ENCODE data around the gene PKHD1.

The PKHD1 gene

DNA sequence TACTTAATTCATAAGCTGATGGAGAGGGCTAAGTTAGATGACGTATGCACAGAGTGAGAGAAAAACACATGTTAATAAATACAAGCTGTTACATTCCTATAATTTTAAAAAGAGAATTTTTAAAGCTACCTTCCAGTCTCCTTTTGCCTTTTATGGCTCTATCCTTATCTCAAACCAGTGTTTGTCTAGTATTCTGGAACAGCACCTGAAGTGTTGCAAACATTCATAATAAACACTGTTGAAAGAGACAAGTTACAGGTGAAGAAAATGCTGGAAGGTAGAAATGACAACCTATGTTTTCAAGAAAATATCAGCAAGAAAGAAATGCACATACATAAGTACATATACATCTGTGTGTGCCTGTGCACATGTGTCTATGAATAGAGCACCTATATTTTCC lies 409.1 kb downstream of the PKHD1 start:
- TF ChIP-seq, protein P1, sequence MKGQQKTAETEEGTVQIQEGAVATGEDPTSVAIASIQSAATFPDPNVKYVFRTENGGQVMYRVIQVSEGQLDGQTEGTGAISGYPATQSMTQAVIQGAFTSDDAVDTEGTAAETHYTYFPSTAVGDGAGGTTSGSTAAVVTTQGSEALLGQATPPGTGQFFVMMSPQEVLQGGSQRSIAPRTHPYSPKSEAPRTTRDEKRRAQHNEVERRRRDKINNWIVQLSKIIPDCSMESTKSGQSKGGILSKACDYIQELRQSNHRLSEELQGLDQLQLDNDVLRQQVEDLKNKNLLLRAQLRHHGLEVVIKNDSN (IDR thresholded peaks at IDR 0.05), result no peak
- TF ChIP-seq CEBPB (IDR thresholded peaks at IDR 0.05) (no peak), NFIC (IDR thresholded peaks at IDR 0.05) (no peak), TCF12 (IDR thresholded peaks at IDR 0.05; ENCODE audit: low read depth) (no peak), EGR1 (IDR thresholded peaks at IDR 0.05) (no peak), TAF1 (IDR thresholded peaks at IDR 0.05; ENCODE audit: low read depth) (no peak), FOXM1 (IDR thresholded peaks at IDR 0.05; ENCODE audit: borderline replicate concordance, low read depth) (no peak), ZBTB7A (IDR thresholded peaks at IDR 0.05; ENCODE audit: low read depth) (no peak)
- TF ChIP-seq, protein P2, sequence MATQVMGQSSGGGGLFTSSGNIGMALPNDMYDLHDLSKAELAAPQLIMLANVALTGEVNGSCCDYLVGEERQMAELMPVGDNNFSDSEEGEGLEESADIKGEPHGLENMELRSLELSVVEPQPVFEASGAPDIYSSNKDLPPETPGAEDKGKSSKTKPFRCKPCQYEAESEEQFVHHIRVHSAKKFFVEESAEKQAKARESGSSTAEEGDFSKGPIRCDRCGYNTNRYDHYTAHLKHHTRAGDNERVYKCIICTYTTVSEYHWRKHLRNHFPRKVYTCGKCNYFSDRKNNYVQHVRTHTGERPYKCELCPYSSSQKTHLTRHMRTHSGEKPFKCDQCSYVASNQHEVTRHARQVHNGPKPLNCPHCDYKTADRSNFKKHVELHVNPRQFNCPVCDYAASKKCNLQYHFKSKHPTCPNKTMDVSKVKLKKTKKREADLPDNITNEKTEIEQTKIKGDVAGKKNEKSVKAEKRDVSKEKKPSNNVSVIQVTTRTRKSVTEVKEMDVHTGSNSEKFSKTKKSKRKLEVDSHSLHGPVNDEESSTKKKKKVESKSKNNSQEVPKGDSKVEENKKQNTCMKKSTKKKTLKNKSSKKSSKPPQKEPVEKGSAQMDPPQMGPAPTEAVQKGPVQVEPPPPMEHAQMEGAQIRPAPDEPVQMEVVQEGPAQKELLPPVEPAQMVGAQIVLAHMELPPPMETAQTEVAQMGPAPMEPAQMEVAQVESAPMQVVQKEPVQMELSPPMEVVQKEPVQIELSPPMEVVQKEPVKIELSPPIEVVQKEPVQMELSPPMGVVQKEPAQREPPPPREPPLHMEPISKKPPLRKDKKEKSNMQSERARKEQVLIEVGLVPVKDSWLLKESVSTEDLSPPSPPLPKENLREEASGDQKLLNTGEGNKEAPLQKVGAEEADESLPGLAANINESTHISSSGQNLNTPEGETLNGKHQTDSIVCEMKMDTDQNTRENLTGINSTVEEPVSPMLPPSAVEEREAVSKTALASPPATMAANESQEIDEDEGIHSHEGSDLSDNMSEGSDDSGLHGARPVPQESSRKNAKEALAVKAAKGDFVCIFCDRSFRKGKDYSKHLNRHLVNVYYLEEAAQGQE (IDR thresholded peaks at IDR 0.05; ENCODE audit: low read depth), result no peak

DNA sequence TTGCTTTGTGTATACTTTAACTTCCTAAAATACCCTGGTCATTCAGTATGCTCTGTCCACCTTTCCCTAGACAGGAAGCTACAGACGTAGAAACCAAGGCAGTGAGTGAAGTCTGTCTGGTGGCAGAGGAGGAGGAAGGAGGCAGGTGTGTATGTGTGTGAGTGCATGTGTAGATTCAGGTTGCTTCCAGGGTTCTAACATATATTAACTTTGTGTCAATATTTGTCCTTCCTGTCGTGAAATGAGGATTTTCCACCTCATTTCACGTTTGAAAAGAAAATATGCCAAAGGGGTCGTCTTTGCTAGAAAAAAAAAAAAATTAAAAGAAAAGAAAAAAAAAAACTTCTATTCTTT lies 411.5 kb downstream of the PKHD1 start:
- TF ChIP-seq, protein P2 (IDR thresholded peaks at IDR 0.05; ENCODE audit: low read depth), result no peak
- TF ChIP-seq TEAD4 (IDR thresholded peaks at IDR 0.05) (no peak), YY1 (IDR thresholded peaks at IDR 0.05; ENCODE audit: low read depth) (no peak), CREB1 (IDR thresholded peaks at IDR 0.05; ENCODE audit: low read depth) (no peak), TAF1 (IDR thresholded peaks at IDR 0.05; ENCODE audit: low read depth) (no peak), EGR1 (IDR thresholded peaks at IDR 0.05) (no peak), TCF12 (IDR thresholded peaks at IDR 0.05; ENCODE audit: low read depth) (no peak), CEBPB (IDR thresholded peaks at IDR 0.05) (no peak)
- TF ChIP-seq, protein P3, sequence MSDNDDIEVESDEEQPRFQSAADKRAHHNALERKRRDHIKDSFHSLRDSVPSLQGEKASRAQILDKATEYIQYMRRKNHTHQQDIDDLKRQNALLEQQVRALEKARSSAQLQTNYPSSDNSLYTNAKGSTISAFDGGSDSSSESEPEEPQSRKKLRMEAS (IDR thresholded peaks at IDR 0.05), result no peak
- TF ChIP-seq, protein P1 (IDR thresholded peaks at IDR 0.05), result no peak

DNA sequence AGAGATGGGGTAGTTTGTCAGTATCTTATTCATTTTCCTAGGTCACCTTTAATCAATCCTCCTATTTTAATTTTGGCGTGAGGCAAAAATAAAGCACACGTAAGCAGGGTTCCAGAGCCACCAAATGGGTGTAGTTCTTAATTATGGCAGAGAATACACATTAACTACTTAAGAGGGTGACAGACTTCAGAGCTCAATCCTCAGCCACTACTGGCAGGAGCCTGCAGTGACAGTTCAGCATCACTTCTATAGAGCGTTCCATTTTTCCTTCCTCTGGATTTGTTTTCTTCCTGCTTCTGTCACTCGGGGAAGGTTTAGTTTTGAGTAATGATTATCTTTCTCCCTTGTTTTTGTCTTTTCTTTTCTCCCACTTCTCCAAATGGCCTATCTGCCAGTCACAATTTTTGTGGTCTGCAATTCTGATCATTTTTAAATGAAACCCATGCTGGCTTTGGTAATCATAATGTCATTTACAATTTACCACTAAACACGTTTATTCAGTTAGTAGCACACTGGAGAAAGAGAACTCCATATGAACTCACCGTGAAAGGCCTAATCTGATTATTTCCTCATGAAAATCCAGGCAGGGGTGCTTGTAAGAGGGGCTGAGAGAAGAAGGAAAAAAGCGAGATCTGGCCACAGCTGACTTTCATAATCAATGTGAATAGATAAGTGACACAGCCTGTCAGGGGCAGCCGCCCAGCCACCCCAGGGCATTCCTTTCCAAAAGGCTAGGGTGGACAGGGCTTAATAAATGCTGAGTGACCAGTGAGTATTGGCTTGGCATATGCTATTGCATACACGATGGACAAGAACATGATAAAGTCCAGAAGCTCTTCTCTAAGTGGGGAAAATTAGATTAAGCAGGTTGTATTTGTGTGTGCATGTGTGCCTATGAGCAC lies 412.1 kb downstream of the PKHD1 start:
- TF ChIP-seq, protein P2 (IDR thresholded peaks at IDR 0.05; ENCODE audit: low read depth), result no peak
- no peak for TF ChIP-seq EGR1 (IDR thresholded peaks at IDR 0.05)
- no peak for TF ChIP-seq FOXM1 (IDR thresholded peaks at IDR 0.05; ENCODE audit: borderline replicate concordance, low read depth)
- TF ChIP-seq CEBPB (IDR thresholded peaks at IDR 0.05), result no peak
- TF ChIP-seq EP300 (IDR thresholded peaks at IDR 0.05; ENCODE audit: borderline replicate concordance), result no peak
- no peak for TF ChIP-seq TAF1 (IDR thresholded peaks at IDR 0.05; ENCODE audit: low read depth)
- no peak for TF ChIP-seq TCF12 (IDR thresholded peaks at IDR 0.05; ENCODE audit: low read depth)
- TF ChIP-seq, protein P1 (IDR thresholded peaks at IDR 0.05), result no peak
- TF ChIP-seq NFIC (IDR thresholded peaks at IDR 0.05), result no peak
- TF ChIP-seq, protein P3 (IDR thresholded peaks at IDR 0.05), result no peak

DNA sequence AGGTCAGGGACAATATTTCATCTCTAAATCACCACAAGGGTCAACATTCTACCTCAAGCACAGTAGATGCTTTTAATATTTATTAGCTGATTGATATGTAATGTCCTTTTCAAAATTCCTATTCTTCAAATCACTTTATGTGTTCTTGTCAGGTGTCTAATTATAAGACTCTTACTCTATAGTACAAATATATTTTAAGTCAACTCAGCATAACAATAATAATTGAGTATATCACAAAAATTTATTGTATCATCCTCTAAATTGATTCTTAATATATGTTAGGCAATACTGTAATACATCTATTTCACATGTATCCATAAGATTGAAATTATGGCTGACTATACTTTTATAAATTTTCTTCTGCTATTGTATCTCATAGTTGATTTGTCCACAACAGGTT lies 423.9 kb downstream of the PKHD1 start:
- TF ChIP-seq EGR1 (IDR thresholded peaks at IDR 0.05), result no peak
- TF ChIP-seq, protein P3 (IDR thresholded peaks at IDR 0.05), result no peak
- no peak for TF ChIP-seq CREB1 (IDR thresholded peaks at IDR 0.05; ENCODE audit: low read depth)
- no peak for TF ChIP-seq YY1 (IDR thresholded peaks at IDR 0.05; ENCODE audit: low read depth)
- no peak for TF ChIP-seq TCF12 (IDR thresholded peaks at IDR 0.05; ENCODE audit: low read depth)
- TF ChIP-seq, protein P2 (IDR thresholded peaks at IDR 0.05; ENCODE audit: low read depth), result no peak
- no peak for TF ChIP-seq FOXM1 (IDR thresholded peaks at IDR 0.05; ENCODE audit: borderline replicate concordance, low read depth)
- TF ChIP-seq RAD21 (IDR thresholded peaks at IDR 0.05; ENCODE audit: low read depth), result no peak
- no peak for TF ChIP-seq ZBTB7A (IDR thresholded peaks at IDR 0.05; ENCODE audit: low read depth)
- TF ChIP-seq CEBPB (IDR thresholded peaks at IDR 0.05), result no peak
- no peak for TF ChIP-seq NFIC (IDR thresholded peaks at IDR 0.05)
- no peak for TF ChIP-seq EP300 (IDR thresholded peaks at IDR 0.05; ENCODE audit: borderline replicate concordance)
- TF ChIP-seq, protein P1 (IDR thresholded peaks at IDR 0.05), result no peak
- no peak for TF ChIP-seq TEAD4 (IDR thresholded peaks at IDR 0.05)
- no peak for TF ChIP-seq TAF1 (IDR thresholded peaks at IDR 0.05; ENCODE audit: low read depth)

All from Ishikawa (cell line).